Measurements from ENCODE around the gene PRSS2.
"Not testable (repeated sequence)": the region's sequence is repeated elsewhere in the genome, so short reads cannot be mapped to it uniquely, and the experiment has no call there.

The PRSS2 gene

GRCh38 chr7:142776206-142776844 lies 5.6 kb downstream of the PRSS2 start:
- Histone ChIP-seq H3K9me3 (no peaks in the 10 kb centered on the region), H3K4me1 (no peaks in the 10 kb centered on the region), H3K4me3 (ENCODE audit: low read depth, low read length) (no peak overlapping the region), H3K27me3 (no peaks in the 10 kb centered on the region), H3K36me3 (no peaks in the 10 kb centered on the region)
- no peak for DNase-seq
- no peak for TF ChIP-seq CTCF (IDR thresholded peaks at IDR 0.05; ENCODE audit: low read depth, low read length)

DNA sequence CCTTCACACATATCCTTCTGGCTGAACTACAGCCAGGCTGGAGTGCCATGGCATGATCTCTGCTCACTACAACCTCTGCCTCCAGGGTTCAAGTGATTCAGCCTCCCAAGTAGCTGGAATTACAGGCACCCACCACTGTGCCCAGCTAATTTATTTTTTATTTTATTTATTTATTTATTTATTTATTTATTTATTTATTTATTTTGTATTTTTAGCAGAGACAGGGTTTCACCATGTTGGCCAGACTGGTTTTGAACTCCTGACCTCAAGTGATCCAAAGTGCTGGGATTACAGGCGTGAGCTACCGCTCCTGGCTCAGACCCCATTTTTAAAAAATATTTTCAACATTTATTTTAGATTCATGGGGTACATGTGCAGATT lies 6.1 kb downstream of the PRSS2 start:
- H3K9me3 ChIP-seq; H3K4me3 ChIP-seq (ENCODE audit: low read depth, low read length); H3K4me1 ChIP-seq; DNase-seq; H3K36me3 ChIP-seq; H3K27me3 ChIP-seq: not testable (repeated sequence)

DNA sequence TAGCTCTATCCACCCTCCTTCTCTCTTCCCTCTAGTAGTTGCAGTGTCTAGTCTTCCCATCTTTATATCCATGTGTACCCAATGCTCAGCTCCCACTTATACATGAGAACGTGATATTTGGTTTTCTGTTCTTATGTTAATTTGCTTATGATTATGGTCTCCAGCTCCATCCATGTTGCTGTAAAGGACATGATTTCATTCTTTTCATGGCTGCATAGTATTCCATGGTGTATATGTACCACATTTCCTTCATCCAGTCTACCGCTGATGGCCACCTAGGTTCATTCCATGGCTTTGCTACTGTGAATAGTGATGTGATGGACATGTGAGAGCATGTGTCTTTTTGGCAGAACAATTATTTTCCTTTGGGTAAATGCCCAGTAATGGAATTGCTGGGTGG lies 6.5 kb downstream of the PRSS2 start:
- no peak for TF ChIP-seq CTCF (IDR thresholded peaks at IDR 0.05; ENCODE audit: low read depth, low read length)
- DNase-seq = no peak
- no peak overlapping the region for H3K4me3 ChIP-seq (ENCODE audit: low read depth, low read length)
- no peaks in the 10 kb centered on the region for H3K4me1 ChIP-seq
- H3K9me3 ChIP-seq = no peaks in the 10 kb centered on the region
- no peaks in the 10 kb centered on the region; the same call in 1 of the 2 replicates for H3K27me3 ChIP-seq
- no peaks in the 10 kb centered on the region for H3K36me3 ChIP-seq

DNA sequence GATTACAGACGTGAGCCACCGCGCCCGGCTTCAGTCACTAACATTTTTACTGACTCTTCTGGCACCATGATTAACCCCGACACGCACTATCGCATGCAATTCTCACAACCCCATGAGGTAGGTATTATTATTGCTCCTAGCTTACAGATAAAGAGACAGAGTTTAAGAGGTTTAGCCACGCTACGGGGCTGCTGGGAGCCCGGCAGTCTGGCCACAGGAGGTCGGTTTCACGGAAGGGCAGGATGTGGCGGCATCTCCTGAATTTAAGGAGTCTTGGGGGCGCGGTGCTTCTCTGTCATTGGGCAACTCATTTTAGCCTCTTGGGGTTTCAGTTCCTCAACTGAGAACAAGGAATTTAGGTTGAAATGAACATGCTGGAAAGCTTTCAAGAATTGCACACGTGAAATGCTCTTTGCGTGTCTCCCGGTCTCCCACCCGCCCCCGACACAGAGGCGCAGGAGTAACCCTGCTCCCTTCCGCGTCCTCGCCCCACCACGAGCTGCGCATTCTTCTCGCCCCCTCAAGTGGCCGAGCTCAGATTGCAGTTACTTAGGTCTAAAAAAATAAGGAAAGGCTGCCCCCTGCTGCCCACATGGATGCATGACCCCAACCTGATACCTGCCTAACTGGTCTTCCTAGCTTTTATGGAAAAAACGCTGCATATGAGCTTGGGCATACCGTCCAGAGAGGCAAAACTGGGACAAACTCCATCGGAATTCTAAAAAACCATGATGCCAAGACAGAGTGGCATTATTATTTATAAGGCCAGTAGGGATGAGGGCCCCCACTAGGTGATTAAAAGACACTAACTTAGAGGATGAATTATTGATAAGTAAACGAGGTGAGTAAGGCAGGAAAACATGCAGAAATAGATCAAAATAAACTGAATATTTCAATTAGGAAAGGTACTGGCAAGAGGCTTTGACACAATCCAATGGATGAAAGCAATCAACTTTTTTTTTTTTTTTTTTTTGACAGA lies 12.4 kb downstream of the PRSS2 start:
- peak; percentile 94 for TF ChIP-seq CTCF (IDR thresholded peaks at IDR 0.05; ENCODE audit: low read depth, low read length)
- peak; percentile 85 for DNase-seq
- Histone ChIP-seq H3K4me3 (ENCODE audit: low read depth, low read length) (peak overlapping the region; percentile 27), H3K9me3 (no peaks in the 10 kb centered on the region), H3K36me3 (no peaks in the 10 kb centered on the region), H3K27me3 (no peaks in the 10 kb centered on the region; the same call in 1 of the 2 replicates), H3K4me1 (no peaks in the 10 kb centered on the region)

- TF ChIP-seq CTCF (IDR thresholded peaks at IDR 0.05; ENCODE audit: low read depth, low read length) = no peak
- no peak overlapping the region for H3K4me3 ChIP-seq (ENCODE audit: low read depth, low read length)
- no peaks in the 10 kb centered on the region for H3K36me3 ChIP-seq
- DNase-seq = no peak
- H3K4me1 ChIP-seq = no peaks in the 10 kb centered on the region
- H3K9me3 ChIP-seq = no peaks in the 10 kb centered on the region
- no peaks in the 10 kb centered on the region; the same call in 1 of the 2 replicates for H3K27me3 ChIP-seq
Measured at GRCh38 chr7:142784096-142784495, 13.3 kb downstream of the PRSS2 start.

GRCh38 chr7:142784716-142785115 lies 13.9 kb downstream of the PRSS2 start:
- no peaks in the 10 kb centered on the region for H3K9me3 ChIP-seq
- TF ChIP-seq CTCF (IDR thresholded peaks at IDR 0.05; ENCODE audit: low read depth, low read length) = no peak
- H3K27me3 ChIP-seq = no peaks in the 10 kb centered on the region; the same call in 1 of the 2 replicates
- H3K4me3 ChIP-seq (ENCODE audit: low read depth, low read length) = no peak overlapping the region
- no peak for DNase-seq
- no peaks in the 10 kb centered on the region for H3K4me1 ChIP-seq
- no peaks in the 10 kb centered on the region for H3K36me3 ChIP-seq
